Endothelial cell (in vitro differentiated cells): ENCODE measurements around the gene PISD. TPM values are rescaled to one million over a fixed set of nuclear protein-coding genes. Genes with fewer than 3 reads are reported as not detected.

Experiments used
- DNase-seq: peaks from one replicate; pipeline ENCODE4 v3.0.0; 2021; ENCODE audit warnings: low spot score
- H3K27ac Mint-ChIP-seq: one replicate; pipeline ENCODE4 v1.8.0; 2021; ENCODE audit warnings: mixed read lengths, inconsistent platforms; ENCODE audit not compliant: unreplicated experiment
- H3K27me3 Mint-ChIP-seq: one replicate; pipeline ENCODE4 v1.8.0; 2021; ENCODE audit warnings: mild to moderate bottlenecking, moderate library complexity, mixed read lengths, inconsistent platforms; ENCODE audit not compliant: unreplicated experiment
- H3K36me3 Mint-ChIP-seq: one replicate; pipeline ENCODE4 v1.8.0; 2021; ENCODE audit warnings: mild to moderate bottlenecking, low read depth, mixed read lengths, inconsistent platforms; ENCODE audit not compliant: unreplicated experiment
- H3K4me1 Mint-ChIP-seq: one replicate; pipeline ENCODE4 v1.8.0; 2021; ENCODE audit warnings: mild to moderate bottlenecking, mixed read lengths, inconsistent platforms; ENCODE audit not compliant: unreplicated experiment
- H3K4me3 Mint-ChIP-seq: one replicate; pipeline ENCODE4 v1.8.0; 2021; ENCODE audit warnings: mild to moderate bottlenecking, mixed read lengths, inconsistent platforms; ENCODE audit not compliant: unreplicated experiment
- H3K9me3 Mint-ChIP-seq: one replicate; pipeline ENCODE4 v1.8.0; 2021; ENCODE audit warnings: mixed read lengths, inconsistent platforms; ENCODE audit not compliant: unreplicated experiment
- total RNA-seq: library from RNA; stranded (reverse); fragmentation: NEBNext Ultra II Directional; extraction: Animal tissue kit (Norgen Biotek cat#: 25700); gene quantifications from one replicate; pipeline ENCODE4 v1.2.1, GENCODE V29; 2021; ENCODE audit not compliant: unreplicated experiment
- TF ChIP-seq, protein P1 (sequence below): fragments of 200-600 bp; sonication (generic); IDR thresholded peaks from one replicate; pipeline ENCODE4 v1.5.0; 2021; ENCODE audit warnings: antibody characterized with exemption; ENCODE audit not compliant: unreplicated experiment

PISD gene
- total RNA-seq, 1 donor from 2014 or later, result 53.0 TPM

DNA sequence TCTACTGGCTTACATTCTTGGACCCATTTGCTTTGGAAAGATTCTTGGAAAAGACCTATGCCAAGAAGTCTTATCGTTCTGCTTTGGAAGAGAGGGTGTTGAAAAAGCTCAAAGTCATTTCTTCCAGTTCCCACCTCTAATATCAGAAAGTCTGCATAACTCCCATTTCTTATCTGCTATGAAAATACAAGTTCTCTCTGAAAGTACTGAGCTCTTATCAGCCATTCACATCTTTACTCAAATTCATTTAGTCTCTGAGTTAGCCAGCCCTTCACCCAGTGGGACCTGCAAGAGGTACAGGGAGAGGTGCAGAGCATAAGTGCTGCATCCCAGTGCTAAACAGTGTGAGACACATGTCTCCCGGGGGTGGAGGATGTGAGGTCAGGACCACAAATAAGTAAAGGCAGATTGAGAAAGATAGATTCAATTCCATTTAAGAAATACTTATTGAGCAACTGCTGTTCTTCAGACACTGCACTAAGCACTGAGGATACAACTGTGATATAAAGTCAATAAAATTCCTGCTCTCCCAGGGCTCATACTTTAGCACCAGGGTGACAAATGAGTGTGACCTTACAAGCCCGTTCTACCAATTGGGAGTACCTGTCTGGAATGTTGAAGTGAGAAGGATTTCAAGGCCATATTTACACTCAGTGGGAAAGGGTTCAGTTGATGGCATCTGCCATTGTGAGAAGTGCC lies 76.7 kb downstream of the PISD start:
- Mint-ChIP-seq H3K4me3 (no peak overlapping the region), H3K27me3 (no peaks in the 10 kb centered on the region), H3K27ac (no peak overlapping the region), H3K9me3 (no peaks in the 10 kb centered on the region), H3K36me3 (peaks cover 7% of the 10 kb centered on the region), H3K4me1 (peaks cover 8% of the 10 kb centered on the region)
- DNase-seq, result no peak
- TF ChIP-seq, protein P1, sequence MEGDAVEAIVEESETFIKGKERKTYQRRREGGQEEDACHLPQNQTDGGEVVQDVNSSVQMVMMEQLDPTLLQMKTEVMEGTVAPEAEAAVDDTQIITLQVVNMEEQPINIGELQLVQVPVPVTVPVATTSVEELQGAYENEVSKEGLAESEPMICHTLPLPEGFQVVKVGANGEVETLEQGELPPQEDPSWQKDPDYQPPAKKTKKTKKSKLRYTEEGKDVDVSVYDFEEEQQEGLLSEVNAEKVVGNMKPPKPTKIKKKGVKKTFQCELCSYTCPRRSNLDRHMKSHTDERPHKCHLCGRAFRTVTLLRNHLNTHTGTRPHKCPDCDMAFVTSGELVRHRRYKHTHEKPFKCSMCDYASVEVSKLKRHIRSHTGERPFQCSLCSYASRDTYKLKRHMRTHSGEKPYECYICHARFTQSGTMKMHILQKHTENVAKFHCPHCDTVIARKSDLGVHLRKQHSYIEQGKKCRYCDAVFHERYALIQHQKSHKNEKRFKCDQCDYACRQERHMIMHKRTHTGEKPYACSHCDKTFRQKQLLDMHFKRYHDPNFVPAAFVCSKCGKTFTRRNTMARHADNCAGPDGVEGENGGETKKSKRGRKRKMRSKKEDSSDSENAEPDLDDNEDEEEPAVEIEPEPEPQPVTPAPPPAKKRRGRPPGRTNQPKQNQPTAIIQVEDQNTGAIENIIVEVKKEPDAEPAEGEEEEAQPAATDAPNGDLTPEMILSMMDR, result no peak

- no peaks in the 10 kb centered on the region for H3K27me3 Mint-ChIP-seq
- TF ChIP-seq, protein P1, result no peak
- H3K4me1 Mint-ChIP-seq, result peaks cover 8% of the 10 kb centered on the region
- no peaks in the 10 kb centered on the region for H3K9me3 Mint-ChIP-seq
- DNase-seq, result no peak
- H3K4me3 Mint-ChIP-seq, result no peak overlapping the region
- H3K27ac Mint-ChIP-seq, result no peak overlapping the region
- peaks cover 7% of the 10 kb centered on the region for H3K36me3 Mint-ChIP-seq
These were observed 77.2 kb downstream of the PISD start for GRCh38 chr22:31584804-31585160.

DNA sequence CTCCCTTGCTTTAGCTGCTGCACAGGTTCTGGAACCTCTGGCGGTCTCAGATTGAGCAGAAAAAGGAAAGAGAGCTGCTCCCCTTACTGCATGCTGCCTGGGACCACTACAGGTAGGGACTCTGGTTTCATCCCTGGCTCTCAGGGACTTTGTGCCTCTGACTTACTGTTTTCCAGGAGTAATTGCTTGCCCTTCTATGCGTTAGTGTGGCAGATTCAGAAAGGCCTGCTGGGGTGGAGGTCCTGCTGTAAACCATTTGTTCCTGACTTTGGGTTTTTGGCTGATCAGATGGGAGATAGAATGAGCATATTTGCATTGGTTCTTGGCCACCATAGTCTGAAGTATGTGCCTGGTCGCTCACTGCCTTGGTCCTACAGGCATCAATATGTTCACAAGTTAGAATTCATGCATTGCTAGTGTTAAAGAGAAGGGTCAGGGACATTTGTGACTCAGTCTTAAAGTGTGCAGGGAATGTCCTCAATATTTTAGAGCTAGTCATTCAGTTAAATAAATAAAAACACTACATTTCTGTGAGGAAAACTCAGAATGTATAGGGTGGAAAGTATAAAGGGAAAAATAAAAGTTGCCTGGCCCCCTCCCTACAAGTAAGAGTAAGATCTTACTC lies 78.0 kb downstream of the PISD start:
- no peaks in the 10 kb centered on the region for H3K27me3 Mint-ChIP-seq
- TF ChIP-seq, protein P1, result no peak
- H3K4me1 Mint-ChIP-seq, result peaks cover 2% of the 10 kb centered on the region
- peaks cover 7% of the 10 kb centered on the region for H3K36me3 Mint-ChIP-seq
- no peak overlapping the region for H3K4me3 Mint-ChIP-seq
- H3K27ac Mint-ChIP-seq, result no peak overlapping the region
- DNase-seq, result no peak
- H3K9me3 Mint-ChIP-seq, result no peaks in the 10 kb centered on the region

DNA sequence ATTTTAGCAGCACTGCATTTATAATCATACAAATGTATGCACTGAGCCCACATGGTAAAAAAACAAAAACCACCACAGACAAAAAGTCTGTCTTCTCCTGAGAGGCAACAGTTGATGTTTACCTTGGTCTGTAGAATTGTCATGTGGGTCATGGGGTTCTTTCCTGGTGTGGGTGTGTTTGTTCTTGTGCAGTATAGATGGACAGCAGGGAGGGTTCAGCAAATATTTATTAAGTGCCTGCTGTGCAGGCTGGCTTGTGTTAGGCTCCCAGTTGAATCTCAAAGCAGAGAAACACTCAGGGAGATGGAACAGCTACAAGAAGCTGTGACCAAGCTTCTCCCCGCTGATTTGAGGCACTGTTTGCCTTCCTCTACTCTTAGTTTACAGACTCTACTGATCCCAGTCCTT lies 82.2 kb downstream of the PISD start:
- Mint-ChIP-seq H3K27me3 (no peaks in the 10 kb centered on the region), H3K4me1 (no peaks in the 10 kb centered on the region), H3K4me3 (no peak overlapping the region), H3K9me3 (no peaks in the 10 kb centered on the region), H3K36me3 (peaks cover 5% of the 10 kb centered on the region), H3K27ac (no peak overlapping the region)
- TF ChIP-seq, protein P1, result no peak
- DNase-seq, result no peak

GRCh38 chr22:31578171-31578570 lies 83.8 kb downstream of the PISD start:
- no peaks in the 10 kb centered on the region for H3K27me3 Mint-ChIP-seq
- H3K4me3 Mint-ChIP-seq, result no peak overlapping the region
- no peaks in the 10 kb centered on the region for H3K4me1 Mint-ChIP-seq
- no peak for DNase-seq
- no peak overlapping the region for H3K27ac Mint-ChIP-seq
- H3K36me3 Mint-ChIP-seq, result peaks cover 5% of the 10 kb centered on the region
- no peaks in the 10 kb centered on the region for H3K9me3 Mint-ChIP-seq
- TF ChIP-seq, protein P1, result no peak
